ENCODE results near the gene TNFSF12. TPM values are rescaled to one million over a fixed set of nuclear protein-coding genes. Genes with fewer than 3 reads are reported as not detected.

The TNFSF12 gene
- total and polyA plus RNA-seq, 11 donors, result 19.6 to 49.5 (median 35.1) TPM

DNA sequence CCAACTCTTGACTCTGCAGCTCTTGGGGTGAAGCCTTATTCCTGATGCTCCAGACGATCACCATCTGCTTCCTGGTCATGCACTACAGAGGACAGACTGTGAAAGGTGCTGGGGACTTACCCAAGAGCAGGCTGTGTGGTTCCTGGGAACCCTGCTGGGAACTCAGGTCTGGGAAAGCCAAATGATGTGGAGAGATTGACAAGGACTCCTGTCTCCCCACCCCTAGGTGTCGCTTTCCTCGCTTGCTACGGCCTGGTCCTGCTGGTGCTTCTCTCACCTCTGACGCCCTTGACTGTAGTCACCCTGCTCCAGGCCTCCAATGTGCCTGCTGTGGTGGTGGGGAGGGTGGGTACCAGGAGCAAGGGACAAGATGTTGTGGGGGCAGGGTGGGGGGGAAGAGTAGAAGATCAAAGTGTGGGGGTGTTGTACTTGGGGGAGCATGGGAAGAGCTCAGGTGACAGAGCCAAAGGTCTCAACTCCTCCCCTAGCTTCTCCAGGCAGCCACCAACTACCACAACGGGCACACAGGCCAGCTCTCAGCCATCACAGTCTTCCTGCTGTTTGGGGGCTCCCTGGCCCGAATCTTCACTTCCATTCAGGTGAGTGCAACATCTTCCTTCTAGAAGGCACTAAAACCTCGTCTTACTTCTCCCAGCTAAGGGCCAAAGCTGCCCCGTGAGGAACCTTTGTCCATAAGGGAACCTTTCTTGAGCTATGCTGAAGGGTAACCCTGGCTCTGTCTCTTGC is 38.0 kb downstream of the TNFSF12 start:
- WGBS, 4 donors, result 57 to 82% (median 67%) methylated on average over 5 to 9 of the region's 9 CpGs
- intact Hi-C loops (cut with DNase I), result loop anchor here in 4 of 10 donors (5.0 to 10.0 kb wide), 2 partner anchors 100 to 232 kb away; partner anchors contain the start of genes KCTD11 (in 2 of the 4), TMEM95 (in 2 of the 4), TP53 (in 2 of the 4) and WRAP53 (in 2 of the 4)
- DNase-seq (peak in 2 of 5 donors; percentile 61 to 64), ATAC-seq (no peak)
- peak in 9 of 12 donors; percentile 11 to 45 (median 31) for TF ChIP-seq CTCF (IDR thresholded peaks at IDR 0.05)
- TF ChIP-seq POLR2A (IDR thresholded peaks at IDR 0.05), result no peak
- no peaks in the 10 kb centered on the region for H3K27me3 ChIP-seq
- H3K4me3 ChIP-seq, result peak overlapping the region in 4 of 12 donors; percentile 2 to 15 (median 8)
- peak overlapping the region in 9 of 12 donors; percentile 26 to 89 (median 64) for H3K27ac ChIP-seq
- H3K36me3 ChIP-seq, result peaks cover 0 to 38% (median 23%) of the 10 kb centered on the region in 9 donors
- H3K9me3 ChIP-seq, result no peaks in the 10 kb centered on the region
- H3K4me1 ChIP-seq, result peaks cover 7 to 66% (median 43%) of the 10 kb centered on the region in 12 donors

DNA sequence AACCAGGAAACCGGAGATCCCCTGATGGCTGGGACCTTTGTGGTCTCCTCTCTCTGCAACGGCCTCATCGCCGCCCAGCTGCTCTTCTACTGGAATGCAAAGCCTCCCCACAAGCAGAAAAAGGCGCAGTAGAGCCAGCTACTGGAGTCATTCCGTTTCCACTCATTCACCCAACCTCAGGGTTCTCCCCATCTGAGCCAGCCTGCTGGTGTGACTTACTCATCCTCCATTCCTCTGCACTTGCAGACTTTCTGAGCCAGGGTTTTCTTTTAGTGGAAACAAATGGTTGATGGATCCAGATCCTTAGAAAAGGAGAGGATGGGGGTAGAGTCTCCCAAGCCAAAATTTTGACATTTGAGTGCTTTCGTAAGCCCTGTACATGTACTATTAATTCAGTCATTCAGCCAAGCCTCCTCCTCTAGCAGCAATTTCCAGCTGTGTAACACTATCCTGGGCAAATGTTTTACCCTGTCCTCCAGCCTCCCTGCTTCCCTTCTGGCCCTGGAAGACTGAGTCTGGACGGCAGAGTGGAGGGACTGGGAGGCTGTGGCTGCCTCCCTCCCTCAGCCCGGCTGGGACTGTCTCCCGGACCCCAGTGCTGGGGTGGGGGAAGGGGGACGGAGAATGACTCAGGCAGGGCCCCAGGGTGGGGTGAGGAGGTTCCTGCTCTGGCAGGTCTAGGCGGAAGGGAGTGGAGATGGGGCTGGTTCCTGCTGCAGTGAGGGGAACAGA is 38.7 kb downstream of the TNFSF12 start:
- Histone ChIP-seq H3K27ac (peak overlapping the region in 9 of 12 donors; percentile 26 to 89 (median 64)), H3K36me3 (peaks cover 0 to 46% (median 31%) of the 10 kb centered on the region in 9 donors), H3K27me3 (no peaks in the 10 kb centered on the region), H3K4me1 (peaks cover 4 to 59% (median 37%) of the 10 kb centered on the region in 12 donors), H3K4me3 (peak overlapping the region in 4 of 12 donors; percentile 2 to 15 (median 12)), H3K9me3 (no peaks in the 10 kb centered on the region)
- ATAC-seq (no peak), DNase-seq (peak in 1 of 5 donors; percentile 21)
- intact Hi-C loops (cut with DNase I), result loop anchor here in 4 of 10 donors (5.0 to 10.0 kb wide), 2 partner anchors 100 to 233 kb away; partner anchors contain the start of genes KCTD11 (in 2 of the 4), TMEM95 (in 2 of the 4), TP53 (in 2 of the 4) and WRAP53 (in 2 of the 4)
- TF ChIP-seq POLR2A (IDR thresholded peaks at IDR 0.05) (no peak), CTCF (IDR thresholded peaks at IDR 0.05) (no peak)
- 55 to 74% (median 68%) methylated on average over 12 of the region's 12 CpGs for WGBS, 4 donors

DNA sequence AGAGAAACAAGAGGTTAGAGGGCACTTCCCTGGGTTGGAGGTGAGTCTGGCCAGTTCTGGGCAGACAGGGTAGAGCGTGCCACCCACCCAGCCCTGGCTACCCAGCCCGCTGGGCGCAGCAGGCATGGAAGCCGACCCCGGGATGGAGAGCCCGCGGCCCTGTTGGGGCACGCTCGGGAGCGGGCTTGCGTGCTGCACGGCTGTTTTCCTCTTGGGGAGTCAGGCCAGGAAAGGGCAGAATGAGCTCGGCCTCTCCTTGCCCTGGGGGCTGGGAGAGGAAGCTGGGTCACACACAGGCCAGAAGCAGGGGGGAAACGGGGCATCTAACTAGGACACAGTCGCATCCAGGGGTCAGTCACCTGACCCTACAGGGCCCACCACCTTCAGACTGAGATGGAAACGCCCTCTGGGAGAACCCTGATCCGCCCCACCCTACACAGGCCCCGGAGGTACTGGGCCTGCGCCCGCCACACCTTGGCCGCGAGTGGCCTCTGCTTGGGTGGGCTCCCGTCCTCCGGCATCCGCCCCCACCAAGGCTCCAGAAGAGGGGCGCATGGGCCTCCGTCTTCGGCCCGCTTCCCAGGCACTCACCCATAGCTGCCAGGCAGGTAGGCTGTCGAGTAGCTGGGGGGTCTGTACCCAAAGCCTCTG is 39.8 kb downstream of the TNFSF12 start:
- ATAC-seq, result peak in 1 of 4 donors; percentile 6
- H3K4me3 ChIP-seq, result peak overlapping the region; percentile 5 to 66 (median 46)
- H3K4me1 ChIP-seq, result peaks cover 3 to 51% (median 28%) of the 10 kb centered on the region in 12 donors
- no peaks in the 10 kb centered on the region for H3K9me3 ChIP-seq
- peak in 1 of 5 donors; percentile 25 for DNase-seq
- H3K27me3 ChIP-seq, result no peaks in the 10 kb centered on the region
- intact Hi-C loops (cut with DNase I), result loop anchor here in 4 of 10 donors (5.0 to 10.0 kb wide), 2 partner anchors 99 to 234 kb away; partner anchors contain the start of genes KCTD11 (in 2 of the 4), TMEM95 (in 2 of the 4), TP53 (in 2 of the 4) and WRAP53 (in 2 of the 4)
- TF ChIP-seq POLR2A (IDR thresholded peaks at IDR 0.05), result no peak
- no peak for TF ChIP-seq CTCF (IDR thresholded peaks at IDR 0.05)
- H3K27ac ChIP-seq, result peak overlapping the region in 9 of 12 donors; percentile 13 to 89 (median 51)
- 60 to 72% (median 69%) methylated on average over 26 to 30 of the region's 30 CpGs for WGBS, 4 donors
- peaks cover 3 to 57% (median 42%) of the 10 kb centered on the region in 9 donors for H3K36me3 ChIP-seq

All from heart left ventricle (tissue), 16 donors.